Sciatic nerve (tissue), 2 donors: ENCODE results near the gene TRAPPC8. TPM values are rescaled to one million over a fixed set of nuclear protein-coding genes. Genes with fewer than 3 reads are reported as not detected.
"Not testable (repeated sequence)": the region's sequence is repeated elsewhere in the genome, so short reads cannot be mapped to it uniquely, and the experiment has no call there.

Experiments
- ATAC-seq: fragments of 200-7000 bp; cut with Tn5 transposase; one replicate; pipeline ENCODE4 v1.9.1; 2020; ENCODE audit warnings: mild to moderate bottlenecking, moderate library complexity
- DNase-seq: peaks from one replicate; pipeline ENCODE4 v3.0.0-alpha.2; 2020; ENCODE audit warnings: low spot score
- intact Hi-C: fragments of 100-400 bp; cut with DNase I; formaldehyde crosslinking; loops from one replicate; pipeline ENCODE4 v1.14.2; 2022
- total RNA-seq: library from RNA; stranded (reverse); fragmentation: NEBNext Ultra II Directional; extraction: Animal tissue kit (Norgen Biotek cat#: 25700); gene quantifications from one replicate; pipeline ENCODE4 v1.2.1, GENCODE V29; 2021
- donor health status: DM: no; HTN: no; CAD: no.
- donor health status: DM: no; HTN: no; CAD: no.

The TRAPPC8 gene
- total RNA-seq, 1 donor from 2014 or later: 53.2 TPM

- intact Hi-C loops, ATAC-seq, DNase-seq: not testable (repeated sequence)
Observed at GRCh38 chr18:31948349-31948748, 5.4 kb upstream of the TRAPPC8 start.

DNA sequence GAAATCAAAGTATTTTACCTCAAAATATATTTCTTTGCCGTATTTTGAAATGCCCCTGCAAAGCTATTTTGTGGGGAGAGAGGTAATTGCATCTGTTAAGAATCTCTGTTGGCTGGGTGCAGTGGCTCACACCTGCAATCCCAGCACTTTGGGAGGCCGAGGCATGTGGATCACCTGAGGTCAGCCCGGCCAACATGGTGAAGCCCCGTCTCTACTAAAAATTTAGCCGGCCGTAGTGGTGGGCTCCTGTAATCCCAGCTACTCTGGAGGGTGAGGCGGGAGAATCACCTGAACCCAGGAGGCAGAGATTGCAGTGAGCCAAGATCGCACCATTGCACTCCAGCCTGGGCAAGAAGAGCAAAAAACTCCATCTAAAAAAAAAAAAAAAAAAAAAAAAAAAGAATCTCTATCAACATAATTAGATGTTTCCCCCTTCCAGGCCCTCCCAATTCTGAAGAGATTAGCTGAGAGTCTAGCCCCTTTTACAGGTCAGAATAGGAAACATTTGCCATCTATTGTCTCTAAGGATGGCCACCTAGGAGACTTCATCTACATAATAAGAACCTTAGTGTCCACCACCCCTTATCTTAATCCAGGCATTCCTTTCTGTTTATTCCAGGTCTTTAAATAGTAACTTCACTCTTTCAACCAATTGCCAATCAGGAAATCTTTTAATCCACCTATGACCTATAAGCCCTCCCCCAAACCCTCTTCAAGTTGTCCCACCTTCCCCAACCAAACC lies 3.5 kb upstream of the TRAPPC8 start:
- intact Hi-C loops: no loop called here
- DNase-seq (no peak), ATAC-seq (no peak)

DNA sequence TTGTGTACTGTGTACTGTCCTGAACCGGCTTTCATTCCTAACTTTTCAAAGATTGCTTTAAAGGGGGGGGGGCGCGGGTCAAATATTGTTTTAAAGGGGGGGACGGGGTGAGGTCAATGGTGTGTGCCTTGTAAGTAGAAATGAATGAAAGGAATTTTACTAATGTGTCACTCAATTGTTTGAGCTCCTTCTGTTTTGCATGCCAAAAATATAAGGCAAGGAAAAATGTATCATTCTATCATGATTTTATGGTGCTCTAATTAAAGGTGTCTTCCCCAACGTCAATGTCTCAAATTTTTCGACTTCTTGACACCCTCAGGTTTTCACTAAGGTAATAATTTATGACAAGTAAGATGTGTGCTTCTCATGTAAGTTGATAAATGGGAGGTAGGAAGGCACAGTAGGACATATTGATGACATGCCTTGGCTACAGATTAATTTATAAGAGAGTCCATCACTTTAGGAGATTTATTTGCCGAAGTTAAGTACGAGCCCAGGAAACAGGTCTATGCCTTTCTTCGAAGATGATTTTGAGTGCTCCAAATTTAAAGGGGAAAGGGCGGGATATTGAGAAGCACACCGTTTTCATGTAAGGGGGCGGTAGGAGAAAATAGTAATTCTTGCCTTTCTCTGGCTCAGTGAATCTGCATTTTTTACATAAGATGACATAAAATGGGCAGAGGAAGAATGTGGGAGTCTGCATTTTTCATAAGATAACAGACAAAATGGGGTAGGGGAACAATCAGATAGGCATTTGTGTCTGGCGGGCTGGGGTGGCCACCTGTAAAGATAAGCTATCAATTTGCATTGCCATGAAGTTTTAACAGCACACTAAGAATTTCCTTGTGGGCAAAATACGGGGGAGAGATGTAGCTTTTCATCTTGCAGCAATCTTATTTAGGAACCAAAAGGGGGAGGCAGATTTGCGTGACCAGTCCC lies 1.2 kb upstream of the TRAPPC8 start:
- no peak for DNase-seq
- intact Hi-C loops: no loop called here
- no peak for ATAC-seq

GRCh38 chr18:31942291-31942998 lies 483 bp downstream of the TRAPPC8 start:
- ATAC-seq: peak; percentile 62
- intact Hi-C loops: no loop called here
- DNase-seq: peak; percentile 68

- intact Hi-C loops: no loop called here
- no peak for ATAC-seq
- DNase-seq: no peak
Observed at GRCh38 chr18:31941010-31941809, 1.7 kb downstream of the TRAPPC8 start.

- DNase-seq, intact Hi-C loops, ATAC-seq: not testable (repeated sequence)
Observed at GRCh38 chr18:31934773-31935172, 8.2 kb downstream of the TRAPPC8 start.

GRCh38 chr18:31931886-31932240 lies 11.1 kb downstream of the TRAPPC8 start:
- no peak for ATAC-seq
- intact Hi-C loops: no loop called here
- no peak for DNase-seq

GRCh38 chr18:31931163-31931885 lies 11.6 kb downstream of the TRAPPC8 start:
- intact Hi-C loops: no loop called here
- ATAC-seq: no peak
- no peak for DNase-seq

DNA sequence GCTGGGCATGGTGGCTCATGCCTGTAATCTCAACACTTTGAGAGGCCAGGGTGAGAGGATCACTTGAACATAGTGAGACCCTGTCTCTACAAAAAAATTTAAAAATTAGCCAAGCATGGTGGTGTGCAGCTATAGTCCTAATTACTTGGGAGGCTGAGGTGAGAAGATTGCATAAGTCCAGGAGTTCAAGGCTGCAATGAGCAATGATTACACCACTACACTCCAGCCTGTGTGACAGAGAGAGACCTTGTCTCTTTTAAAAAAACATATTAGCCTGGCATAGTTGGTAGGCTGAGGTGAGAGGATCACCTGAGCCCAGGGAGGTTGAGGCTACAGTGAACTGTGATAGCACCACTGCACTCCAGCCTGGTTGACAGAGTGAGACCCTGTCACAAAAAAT lies 13.7 kb downstream of the TRAPPC8 start:
- DNase-seq (no peak), ATAC-seq (no peak)
- intact Hi-C loops: no loop called here

DNA sequence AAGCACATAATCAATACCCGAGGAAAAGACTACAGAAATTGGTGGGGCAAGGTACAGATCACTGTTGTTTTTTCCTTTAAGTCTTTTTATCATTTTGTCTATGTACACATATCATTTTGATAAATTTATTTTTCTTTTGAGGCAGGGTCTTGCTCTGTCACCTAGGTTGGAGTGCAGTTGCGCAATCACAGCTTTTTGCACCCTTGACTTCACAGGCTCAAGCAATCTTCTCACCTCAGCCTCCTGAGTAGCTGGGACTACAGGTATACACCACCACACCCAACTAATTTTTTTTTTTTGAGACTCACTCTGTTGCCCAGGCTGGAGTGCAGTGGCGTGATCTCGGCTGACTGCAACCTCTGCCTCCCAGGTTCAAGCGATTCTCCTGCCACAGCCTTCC lies 15.9 kb downstream of the TRAPPC8 start:
- DNase-seq, intact Hi-C loops, ATAC-seq: not testable (repeated sequence)

- DNase-seq (no peak), ATAC-seq (no peak)
- intact Hi-C loops: no loop called here
Observed at GRCh38 chr18:31920277-31920676, 22.7 kb downstream of the TRAPPC8 start.

DNA sequence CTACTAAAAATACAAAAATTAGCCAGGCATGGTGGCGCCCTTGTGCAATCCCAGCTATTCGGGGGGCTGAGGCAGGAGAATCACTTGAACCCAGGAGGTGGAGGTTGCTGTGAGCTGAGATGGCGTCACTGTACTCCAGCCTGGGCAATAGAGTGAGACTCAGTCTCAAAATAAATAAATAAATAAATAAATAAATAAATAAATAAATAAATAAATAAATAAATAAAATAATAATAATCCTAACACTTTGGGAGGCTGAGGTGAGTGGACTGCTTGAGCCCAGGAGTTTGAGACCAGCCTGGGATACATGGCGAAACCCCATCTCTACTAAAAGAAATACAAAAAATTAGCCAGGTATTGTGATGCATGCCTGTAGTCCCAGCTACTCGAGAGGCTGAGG lies 23.6 kb downstream of the TRAPPC8 start:
- not testable (repeated sequence) for DNase-seq, ATAC-seq
- intact Hi-C loops: loop anchor here (10.0 kb wide), 1 partner anchor 75 kb away; no protein-coding TSS in a partner anchor

DNA sequence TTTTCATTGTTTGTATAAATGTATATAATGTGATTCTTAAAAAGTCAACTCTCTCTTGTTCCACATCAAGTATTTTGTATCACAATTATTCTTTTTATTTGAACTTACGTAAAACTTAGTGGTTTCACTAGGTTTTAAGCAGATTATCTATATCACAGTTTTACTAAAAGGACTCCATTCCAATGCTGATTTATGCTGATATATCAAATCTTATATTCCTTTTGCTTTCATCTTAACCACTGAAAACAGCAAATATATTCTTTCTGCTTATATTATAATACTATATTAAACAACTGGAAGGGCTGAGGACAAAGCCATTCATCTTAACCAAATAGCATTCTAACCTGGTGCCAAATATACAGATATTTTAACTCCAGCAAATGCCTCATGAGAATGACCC lies 24.2 kb downstream of the TRAPPC8 start:
- no peak for ATAC-seq
- intact Hi-C loops: loop anchor here (10.0 kb wide), 1 partner anchor 74 kb away; no protein-coding TSS in a partner anchor

DNA sequence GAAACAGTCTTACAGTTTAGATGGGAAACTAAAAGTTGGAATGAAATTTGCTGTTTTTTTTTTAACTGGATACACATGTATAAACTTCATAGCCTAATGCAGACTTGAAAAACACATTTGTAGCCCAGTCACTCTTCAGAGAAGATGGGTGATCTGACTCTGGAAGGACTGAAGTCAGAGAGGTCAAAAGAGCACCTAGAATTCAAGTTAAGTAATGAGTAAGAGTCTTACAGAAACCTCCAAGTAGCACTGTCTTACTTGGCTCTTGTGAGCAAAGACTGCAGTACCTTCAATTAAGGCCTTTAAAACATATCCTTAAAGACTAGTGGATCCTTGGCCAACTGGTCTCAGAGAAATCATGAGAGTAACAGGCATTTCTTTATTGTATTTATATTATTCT lies 41.9 kb downstream of the TRAPPC8 start:
- DNase-seq (no peak), ATAC-seq (no peak)
- intact Hi-C loops: no loop called here

More for the DNA sequence above, 24.2 kb downstream of the TRAPPC8 start:
- no peak for DNase-seq

DNA sequence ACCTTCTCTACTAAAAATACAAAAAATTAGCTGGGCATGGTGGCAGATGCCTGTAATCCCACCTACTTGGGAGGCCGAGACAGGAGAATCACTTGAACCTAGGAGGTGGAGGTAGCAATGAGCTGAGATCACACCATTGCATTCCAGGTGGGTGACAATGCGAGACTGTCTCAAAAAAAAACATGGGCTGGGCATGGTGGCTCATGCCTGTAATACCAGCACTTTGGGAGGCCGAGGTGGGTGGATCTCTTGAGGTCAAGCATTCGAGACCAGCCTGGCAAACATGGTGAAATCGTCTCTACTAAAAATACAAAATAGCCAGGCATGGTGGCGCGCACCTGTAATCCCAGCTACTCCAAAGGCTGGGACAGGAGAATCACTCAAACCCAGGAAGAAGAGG lies 43.2 kb downstream of the TRAPPC8 start:
- intact Hi-C loops, DNase-seq, ATAC-seq: not testable (repeated sequence)

GRCh38 chr18:31892936-31893335 lies 50.0 kb downstream of the TRAPPC8 start:
- no peak for ATAC-seq
- intact Hi-C loops: no loop called here
- no peak for DNase-seq

- ATAC-seq (no peak), DNase-seq (no peak)
- intact Hi-C loops: no loop called here
Observed at GRCh38 chr18:31891566-31891965, 51.4 kb downstream of the TRAPPC8 start.

GRCh38 chr18:31884020-31884419 lies 58.9 kb downstream of the TRAPPC8 start:
- DNase-seq: no peak
- no peak for ATAC-seq
- intact Hi-C loops: no loop called here
